Measurements from ENCODE around the gene SYCN.

GRCh38 chr19:39212375-39212742, 8.3 kb upstream of the SYCN start:
- TF ChIP-seq POLR2AphosphoS5 (IDR thresholded peaks at IDR 0.05; ENCODE audit: low read depth, low read length) (no peak), POLR2A (IDR thresholded peaks at IDR 0.05; ENCODE audit: low read depth, low read length) (no peak), TAF1 (IDR thresholded peaks at IDR 0.05; ENCODE audit: low read depth, low read length) (no peak), PAX5 (IDR thresholded peaks at IDR 0.05; ENCODE audit: insufficient read depth, low read length, severe bottlenecking) (no peak)

Data from GM12891 (cell line).